ENCODE data around the gene ADAMTS7. TPM values are rescaled to one million over a fixed set of nuclear protein-coding genes. Genes with fewer than 3 reads are reported as not detected.

Gene ADAMTS7
- total RNA-seq, 120 experiments from 2014 or later = 0.48 to 5.1 (median 1.7) TPM

Other genes starting within 250 kb of the ADAMTS7 start
- 1 to 10 TPM in 73 of 120 experiments, under 1 TPM in 40, not detected in 7; 0.17 to 4.6 (median 1.5) TPM for gene CHRNA5, start 245.9 kb downstream of the ADAMTS7 start, total RNA-seq
- gene CHRNA3, start 190.5 kb downstream of the ADAMTS7 start, total RNA-seq = 1 to 10 TPM in 3 of 120 experiments, under 1 TPM in 34, not detected in 83; 0.14 to 1.7 (median 0.32) TPM
- gene CHRNB4, start 170.3 kb downstream of the ADAMTS7 start, total RNA-seq = under 1 TPM in 14 of 120 experiments, not detected in 106; 0.16 to 0.87 (median 0.26) TPM
- gene MORF4L1, start 61.4 kb upstream of the ADAMTS7 start, total RNA-seq = 100 to 1,000 TPM; 221 to 556 (median 377) TPM
- 100 to 1,000 TPM in 19 of 120 experiments, 10 to 100 TPM in 101; 37.9 to 182 (median 75.8) TPM for gene CTSH, start 133.6 kb upstream of the ADAMTS7 start, total RNA-seq